Renal pelvis (tissue), 4 donors: Measurements from ENCODE around the gene PCDHA9. TPM values are rescaled to one million over a fixed set of nuclear protein-coding genes. Genes with fewer than 3 reads are reported as not detected.
"Not testable (repeated sequence)": the region's sequence is repeated elsewhere in the genome, so short reads cannot be mapped to it uniquely, and the experiment has no call there.

ENCODE experiments used
- DNase-seq: peaks from one replicate; pipeline ENCODE4 v3.0.0-alpha.2; 2013
- polyA plus RNA-seq, 3 donors: library from polyadenylated mRNA; unstranded; fragments of 120-200 nt; gene quantifications; one replicate each; pipeline ENCODE4 v1.2.1, GENCODE V29; 2013; ENCODE audit not compliant: insufficient read length in 3 of 3

PCDHA9 gene
- polyA plus RNA-seq, 3 donors = 0.03 to 0.08 (median 0.06) TPM

DNA sequence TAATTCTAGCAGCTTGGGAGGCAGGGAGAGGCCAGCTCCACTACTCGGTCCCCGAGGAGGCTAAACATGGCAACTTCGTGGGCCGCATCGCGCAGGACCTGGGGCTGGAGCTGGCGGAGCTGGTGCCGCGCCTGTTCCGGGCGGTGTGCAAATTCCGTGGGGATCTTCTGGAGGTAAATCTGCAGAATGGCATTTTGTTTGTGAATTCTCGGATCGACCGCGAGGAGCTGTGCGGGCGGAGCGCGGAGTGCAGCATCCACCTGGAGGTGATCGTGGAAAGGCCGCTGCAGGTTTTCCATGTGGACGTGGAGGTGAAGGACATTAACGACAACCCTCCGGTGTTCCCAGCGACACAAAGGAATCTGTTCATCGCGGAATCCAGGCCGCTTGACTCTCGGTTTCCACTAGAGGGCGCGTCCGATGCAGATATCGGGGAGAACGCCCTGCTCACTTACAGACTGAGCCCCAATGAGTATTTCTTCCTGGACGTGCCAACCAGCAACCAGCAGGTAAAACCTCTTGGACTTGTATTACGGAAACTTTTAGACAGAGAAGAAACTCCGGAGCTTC, 13.7 kb upstream of the PCDHA9 start:
- not testable (repeated sequence) for DNase-seq

DNA sequence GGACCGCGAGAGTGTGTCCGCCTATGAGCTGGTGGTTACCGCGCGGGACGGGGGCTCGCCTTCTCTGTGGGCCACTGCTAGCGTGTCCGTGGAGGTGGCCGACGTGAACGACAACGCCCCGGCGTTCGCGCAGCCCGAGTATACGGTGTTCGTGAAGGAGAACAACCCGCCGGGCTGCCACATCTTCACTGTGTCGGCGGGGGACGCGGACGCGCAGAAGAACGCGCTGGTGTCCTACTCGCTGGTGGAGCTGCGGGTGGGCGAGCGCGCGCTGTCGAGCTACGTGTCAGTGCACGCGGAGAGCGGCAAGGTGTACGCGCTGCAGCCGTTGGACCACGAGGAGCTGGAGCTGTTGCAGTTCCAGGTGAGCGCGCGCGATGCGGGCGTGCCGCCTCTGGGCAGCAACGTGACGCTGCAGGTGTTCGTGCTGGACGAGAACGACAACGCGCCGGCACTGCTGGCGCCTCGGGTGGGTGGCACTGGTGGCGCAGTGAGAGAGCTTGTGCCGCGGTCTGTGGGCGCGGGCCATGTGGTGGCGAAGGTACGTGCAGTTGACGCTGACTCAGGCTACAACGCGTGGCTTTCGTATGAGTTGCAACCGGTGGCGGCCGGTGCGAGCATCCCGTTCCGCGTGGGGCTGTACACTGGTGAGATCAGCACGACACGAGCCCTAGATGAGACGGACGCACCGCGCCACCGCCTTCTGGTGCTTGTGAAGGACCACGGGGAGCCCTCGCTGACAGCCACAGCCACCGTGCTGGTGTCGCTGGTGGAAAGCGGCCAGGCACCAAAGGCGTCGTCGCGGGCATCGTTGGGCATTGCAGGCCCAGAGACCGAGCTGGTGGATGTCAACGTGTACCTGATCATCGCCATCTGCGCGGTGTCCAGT, 12.3 kb upstream of the PCDHA9 start:
- no peak for DNase-seq

DNA sequence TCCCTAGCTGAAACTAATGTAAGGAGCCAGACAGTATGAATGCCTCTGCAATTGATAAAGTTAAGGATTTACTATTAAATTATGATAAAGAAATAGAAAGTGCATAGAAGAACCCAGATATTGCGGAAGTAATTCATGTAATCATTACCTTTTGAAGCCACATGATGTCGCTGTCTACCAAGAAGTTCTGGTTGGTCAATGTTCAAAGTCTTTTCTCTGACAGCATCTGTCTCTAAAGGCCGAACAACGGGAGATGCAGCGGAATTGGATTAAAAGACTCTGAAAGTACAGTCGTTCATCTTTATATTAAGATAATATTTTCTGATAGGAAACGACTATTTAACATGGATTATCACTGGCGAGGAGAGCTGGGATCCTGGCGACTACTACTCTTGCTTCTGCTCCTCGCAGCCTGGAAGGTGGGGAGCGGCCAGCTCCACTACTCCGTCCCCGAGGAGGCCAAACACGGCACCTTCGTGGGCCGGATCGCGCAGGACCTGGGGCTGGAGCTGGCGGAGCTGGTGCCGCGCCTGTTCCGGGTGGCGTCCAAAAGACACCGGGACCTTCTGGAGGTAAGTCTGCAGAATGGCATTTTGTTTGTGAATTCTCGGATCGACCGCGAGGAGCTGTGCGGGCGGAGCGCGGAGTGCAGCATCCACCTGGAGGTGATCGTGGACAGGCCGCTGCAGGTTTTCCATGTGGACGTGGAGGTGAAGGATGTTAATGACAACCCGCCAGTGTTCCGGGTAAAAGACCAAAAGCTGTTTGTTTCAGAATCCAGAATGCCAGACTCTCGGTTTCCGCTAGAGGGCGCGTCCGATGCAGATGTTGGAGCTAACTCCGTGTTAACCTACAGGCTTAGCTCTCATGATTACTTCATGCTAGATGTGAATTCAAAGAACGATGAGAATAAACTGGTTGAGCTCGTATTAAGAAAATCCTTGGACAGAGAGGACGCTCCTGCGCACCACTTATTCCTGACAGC, 6.9 kb upstream of the PCDHA9 start, which contains the start of gene PCDHA8:
Gene PCDHA8, plus strand, starts transcription at position 210 of the 985 bp plus-strand sequence. Its CDS starts 135 bp downstream, at position 345.
- no peak for DNase-seq

DNA sequence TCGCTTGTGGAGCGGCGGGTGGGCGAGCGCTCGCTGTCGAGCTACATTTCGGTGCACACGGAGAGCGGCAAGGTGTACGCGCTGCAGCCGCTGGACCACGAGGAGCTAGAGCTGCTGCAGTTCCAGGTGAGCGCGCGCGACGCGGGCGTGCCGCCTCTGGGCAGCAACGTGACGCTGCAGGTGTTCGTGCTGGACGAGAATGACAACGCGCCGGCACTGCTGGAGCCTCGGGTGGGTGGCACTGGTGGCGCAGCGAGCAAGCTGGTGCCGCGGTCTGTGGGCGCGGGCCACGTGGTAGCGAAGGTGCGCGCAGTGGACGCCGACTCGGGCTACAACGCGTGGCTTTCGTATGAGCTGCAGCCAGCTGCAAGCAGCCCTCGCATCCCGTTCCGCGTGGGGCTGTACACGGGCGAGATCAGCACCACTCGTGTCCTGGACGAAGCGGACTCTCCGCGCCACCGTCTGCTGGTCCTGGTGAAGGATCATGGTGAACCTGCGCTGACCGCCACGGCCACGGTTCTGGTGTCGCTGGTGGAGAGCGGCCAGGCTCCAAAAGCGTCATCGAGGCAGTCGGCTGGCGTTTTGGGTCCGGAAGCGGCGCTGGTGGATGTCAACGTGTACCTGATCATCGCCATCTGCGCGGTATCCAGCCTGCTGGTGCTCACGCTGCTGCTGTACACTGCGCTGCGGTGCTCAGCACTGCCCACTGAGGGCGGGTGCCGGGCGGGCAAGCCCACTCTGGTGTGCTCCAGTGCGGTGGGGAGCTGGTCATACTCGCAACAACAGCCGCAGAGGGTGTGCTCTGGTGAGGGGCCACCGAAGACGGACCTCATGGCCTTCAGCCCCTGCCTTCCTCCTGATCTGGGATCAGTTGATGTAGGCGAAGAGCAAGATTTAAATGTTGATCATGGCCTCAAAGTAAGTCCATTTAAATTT, 5.1 kb upstream of the PCDHA9 start:
- no peak for DNase-seq

DNA sequence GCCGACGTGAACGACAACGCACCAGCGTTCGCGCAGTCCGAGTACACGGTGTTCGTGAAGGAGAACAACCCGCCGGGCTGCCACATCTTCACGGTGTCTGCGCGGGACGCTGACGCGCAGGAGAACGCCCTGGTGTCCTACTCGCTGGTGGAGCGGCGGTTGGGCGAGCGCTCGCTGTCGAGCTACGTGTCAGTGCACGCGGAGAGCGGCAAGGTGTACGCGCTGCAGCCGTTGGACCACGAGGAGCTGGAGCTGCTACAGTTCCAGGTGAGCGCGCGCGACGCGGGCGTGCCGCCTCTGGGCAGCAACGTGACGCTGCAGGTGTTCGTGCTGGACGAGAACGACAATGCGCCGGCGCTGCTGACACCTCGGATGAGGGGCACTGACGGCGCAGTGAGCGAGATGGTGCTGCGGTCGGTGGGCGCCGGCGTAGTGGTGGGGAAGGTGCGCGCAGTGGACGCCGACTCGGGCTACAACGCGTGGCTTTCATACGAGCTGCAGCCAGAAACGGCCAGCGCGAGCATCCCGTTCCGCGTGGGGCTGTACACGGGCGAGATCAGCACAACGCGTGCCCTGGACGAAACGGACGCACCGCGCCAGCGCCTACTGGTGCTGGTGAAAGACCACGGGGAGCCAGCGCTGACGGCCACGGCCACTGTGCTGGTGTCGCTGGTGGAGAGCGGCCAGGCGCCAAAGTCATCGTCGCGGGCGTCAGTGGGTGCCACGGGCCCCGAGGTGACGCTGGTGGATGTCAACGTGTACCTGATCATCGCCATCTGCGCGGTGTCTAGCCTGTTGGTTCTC, 1.9 kb downstream of the PCDHA9 start:
- not testable (repeated sequence) for DNase-seq

DNA sequence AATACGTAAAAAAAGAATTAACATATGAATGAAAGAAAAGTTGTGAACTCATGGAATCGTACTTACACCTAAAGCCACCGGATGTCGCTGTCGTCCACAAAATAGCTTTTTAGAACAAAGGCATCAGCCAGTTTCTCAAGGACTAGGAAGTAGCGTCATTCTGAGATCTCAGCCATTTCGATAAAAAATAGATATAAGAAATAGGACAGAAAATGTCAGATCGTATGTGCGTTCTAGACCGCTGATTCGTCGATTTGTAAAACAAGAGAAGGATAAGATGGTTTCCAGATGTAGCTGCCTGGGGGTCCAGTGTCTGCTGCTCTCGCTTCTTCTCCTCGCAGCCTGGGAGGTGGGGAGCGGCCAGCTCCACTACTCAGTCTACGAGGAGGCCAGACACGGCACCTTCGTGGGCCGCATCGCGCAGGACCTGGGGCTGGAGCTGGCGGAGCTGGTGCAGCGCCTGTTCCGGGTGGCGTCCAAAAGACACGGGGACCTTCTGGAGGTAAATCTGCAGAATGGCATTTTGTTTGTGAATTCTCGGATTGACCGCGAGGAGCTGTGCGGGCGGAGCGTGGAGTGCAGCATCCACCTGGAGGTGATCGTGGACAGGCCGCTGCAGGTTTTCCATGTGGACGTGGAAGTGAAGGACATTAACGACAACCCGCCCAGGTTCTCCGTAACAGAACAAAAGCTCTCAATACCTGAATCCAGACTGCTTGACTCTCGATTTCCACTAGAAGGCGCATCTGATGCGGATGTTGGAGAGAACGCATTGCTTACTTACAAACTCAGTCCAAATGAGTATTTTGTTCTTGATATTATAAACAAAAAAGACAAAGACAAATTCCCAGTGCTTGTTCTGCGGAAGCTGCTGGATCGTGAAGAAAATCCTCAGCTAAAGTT, 7.8 kb downstream of the PCDHA9 start, which contains the start of gene PCDHA10:
Gene PCDHA10, plus strand, starts transcription at position 126 of the 903 bp plus-strand sequence. Its CDS starts 152 bp downstream, at position 278.
- peak; percentile 8 for DNase-seq

DNA sequence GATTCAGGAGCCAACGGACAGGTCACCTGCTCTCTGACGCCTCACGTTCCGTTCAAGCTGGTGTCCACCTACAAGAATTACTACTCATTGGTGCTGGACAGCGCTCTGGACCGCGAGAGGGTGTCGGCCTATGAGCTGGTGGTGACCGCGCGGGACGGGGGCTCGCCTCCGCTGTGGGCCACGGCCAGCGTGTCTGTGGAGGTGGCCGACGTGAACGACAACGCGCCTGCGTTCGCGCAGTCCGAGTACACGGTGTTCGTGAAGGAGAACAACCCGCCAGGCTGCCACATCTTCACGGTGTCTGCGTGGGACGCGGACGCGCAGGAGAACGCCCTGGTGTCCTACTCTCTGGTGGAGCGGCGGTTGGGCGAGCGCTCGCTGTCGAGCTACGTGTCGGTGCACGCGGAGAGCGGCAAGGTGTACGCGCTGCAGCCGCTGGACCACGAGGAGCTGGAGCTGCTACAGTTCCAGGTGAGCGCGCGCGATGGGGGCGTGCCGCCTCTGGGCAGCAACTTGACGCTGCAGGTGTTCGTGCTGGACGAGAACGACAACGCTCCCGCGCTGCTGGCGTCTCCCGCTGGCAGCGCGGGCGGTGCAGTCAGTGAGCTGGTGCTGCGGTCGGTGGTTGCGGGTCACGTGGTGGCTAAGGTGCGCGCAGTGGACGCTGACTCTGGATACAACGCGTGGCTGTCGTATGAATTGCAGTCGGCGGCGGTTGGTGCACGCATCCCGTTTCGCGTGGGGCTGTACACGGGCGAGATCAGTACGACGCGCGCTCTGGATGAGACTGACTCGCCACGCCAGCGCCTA, 9.2 kb downstream of the PCDHA9 start:
- no peak for DNase-seq

DNA sequence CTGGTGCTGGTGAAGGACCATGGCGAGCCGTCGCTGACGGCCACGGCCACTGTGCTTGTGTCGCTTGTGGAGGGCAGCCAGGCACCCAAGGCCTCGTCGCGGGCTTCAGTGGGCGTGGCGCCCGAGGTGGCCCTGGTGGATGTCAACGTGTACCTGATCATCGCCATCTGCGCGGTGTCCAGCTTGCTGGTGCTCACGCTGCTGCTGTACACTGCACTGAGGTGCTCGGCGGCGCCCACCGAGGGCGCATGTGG, 9.7 kb downstream of the PCDHA9 start:
- no peak for DNase-seq

DNA sequence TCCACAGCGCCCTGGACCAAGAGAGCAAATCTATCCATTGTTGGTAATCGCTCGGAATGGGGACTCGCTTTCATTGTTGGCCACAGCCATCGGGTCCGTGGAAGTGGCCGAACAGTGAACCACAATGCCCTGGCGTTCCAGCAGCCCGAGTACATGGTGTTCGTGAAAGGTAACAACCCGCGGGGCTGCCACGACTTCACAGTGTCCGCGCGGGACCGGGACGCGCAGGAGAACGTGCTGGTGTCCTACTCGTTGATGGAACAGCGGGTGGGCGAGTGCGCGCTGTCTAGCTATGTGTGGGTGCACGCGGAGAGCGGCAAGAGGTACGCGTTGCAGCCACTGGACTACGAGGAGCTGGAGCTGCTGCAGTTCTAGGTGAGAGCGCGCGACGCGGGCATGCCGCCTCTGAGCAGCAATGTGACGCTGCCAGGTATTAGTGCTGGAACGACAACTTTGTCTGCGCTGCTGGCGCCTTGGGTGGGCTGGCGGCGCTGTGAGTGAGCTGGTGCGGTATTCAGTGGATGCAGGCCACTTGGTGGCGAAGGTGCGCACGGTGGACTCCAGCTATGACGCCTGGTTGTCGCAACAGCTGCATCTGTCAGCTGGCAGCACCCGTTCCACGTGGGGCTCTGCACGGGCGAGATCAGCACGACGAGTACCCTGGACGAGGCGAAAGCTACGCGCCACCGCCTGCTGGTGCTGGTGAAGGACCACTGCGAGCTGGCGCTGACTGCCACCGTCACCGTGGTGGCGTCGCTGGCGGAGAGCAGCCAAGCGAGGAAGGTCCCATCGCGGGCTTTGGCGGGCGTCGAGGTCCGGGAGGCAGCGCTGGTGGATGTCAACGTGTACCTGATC, 14.5 kb downstream of the PCDHA9 start:
- no peak for DNase-seq

DNA sequence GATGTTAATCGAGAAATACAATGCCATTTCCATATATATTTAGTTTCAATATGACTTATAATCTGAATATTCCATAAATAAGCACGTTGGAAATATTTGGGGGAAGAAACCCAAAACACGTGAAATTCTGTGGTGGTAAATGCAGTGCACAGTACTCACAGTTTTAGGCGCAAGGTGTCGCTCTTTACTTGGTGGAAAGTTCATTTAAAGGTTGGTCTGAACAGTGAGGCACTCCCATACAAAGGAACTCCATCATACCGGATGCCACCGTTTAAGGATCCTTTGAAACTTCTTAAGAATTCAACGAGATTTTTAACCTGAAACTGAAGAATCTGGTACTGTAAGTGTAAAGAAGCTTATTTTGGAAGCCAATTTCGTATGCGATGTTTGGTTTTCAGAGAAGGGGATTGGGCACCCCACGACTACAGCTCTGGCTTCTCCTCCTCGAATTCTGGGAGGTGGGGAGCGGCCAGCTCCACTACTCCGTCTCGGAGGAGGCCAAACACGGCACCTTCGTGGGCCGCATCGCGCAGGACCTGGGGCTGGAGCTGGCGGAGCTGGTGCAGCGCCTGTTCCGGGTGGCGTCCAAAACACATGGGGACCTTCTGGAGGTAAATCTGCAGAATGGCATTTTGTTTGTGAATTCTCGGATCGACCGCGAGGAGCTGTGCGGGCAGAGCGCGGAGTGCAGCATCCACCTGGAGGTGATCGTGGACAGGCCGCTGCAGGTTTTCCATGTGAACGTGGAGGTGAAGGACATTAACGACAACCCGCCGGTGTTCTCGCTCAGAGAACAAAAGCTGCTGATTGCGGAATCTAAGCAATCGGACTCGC, 20.8 kb downstream of the PCDHA9 start, which contains the start of gene PCDHA11:
Gene PCDHA11, plus strand, starts transcription at position 237 of the 834 bp plus-strand sequence. Its CDS starts 147 bp downstream, at position 384.
- DNase-seq = peak; percentile 1

DNA sequence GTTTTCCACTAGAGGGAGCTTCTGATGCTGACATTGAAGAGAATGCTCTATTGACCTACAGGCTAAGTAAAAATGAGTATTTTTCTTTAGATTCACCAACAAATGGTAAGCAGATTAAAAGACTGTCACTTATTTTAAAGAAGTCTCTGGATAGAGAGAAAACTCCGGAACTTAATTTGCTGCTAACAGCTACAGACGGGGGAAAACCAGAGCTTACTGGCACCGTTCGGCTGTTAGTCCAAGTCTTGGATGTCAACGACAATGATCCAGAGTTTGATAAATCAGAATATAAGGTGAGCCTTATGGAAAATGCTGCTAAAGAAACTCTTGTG, 21.3 kb downstream of the PCDHA9 start:
- no peak for DNase-seq

DNA sequence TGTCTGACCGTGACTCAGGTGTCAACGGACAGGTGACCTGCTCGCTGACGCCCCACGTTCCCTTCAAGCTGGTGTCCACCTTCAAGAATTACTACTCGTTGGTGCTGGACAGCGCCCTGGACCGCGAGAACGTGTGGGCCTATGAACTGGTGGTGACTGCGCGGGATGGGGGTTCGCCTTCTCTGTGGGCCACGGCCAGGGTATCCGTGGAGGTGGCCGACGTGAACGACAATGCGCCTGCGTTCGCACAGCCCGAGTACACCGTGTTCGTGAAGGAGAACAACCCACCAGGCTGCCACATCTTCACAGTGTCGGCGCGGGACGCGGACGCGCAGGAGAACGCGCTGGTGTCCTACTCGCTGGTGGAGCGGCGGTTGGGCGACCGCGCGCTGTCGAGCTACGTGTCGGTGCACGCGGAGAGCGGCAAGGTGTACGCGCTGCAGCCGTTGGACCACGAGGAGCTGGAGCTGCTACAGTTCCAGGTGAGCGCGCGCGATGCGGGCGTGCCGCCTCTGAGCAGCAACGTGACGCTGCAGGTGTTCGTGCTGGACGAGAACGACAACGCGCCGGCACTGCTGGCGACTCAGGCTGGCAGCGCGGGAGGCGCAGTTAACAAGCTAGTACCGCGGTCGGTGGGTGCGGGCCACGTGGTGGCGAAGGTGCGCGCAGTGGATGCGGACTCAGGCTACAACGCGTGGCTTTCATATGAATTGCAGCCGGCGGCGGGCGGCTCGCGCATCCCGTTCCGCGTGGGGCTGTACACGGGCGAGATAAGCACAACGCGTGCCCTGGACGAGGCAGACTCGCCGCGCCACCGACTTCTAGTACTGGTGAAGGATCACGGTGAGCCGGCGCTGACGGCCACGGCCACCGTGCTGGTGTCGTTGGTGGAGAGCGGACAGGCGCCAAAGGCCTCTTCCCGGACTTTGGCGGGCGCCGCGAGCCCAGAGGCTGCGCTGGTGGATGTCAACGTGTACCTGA, 22.3 kb downstream of the PCDHA9 start:
- DNase-seq = no peak

DNA sequence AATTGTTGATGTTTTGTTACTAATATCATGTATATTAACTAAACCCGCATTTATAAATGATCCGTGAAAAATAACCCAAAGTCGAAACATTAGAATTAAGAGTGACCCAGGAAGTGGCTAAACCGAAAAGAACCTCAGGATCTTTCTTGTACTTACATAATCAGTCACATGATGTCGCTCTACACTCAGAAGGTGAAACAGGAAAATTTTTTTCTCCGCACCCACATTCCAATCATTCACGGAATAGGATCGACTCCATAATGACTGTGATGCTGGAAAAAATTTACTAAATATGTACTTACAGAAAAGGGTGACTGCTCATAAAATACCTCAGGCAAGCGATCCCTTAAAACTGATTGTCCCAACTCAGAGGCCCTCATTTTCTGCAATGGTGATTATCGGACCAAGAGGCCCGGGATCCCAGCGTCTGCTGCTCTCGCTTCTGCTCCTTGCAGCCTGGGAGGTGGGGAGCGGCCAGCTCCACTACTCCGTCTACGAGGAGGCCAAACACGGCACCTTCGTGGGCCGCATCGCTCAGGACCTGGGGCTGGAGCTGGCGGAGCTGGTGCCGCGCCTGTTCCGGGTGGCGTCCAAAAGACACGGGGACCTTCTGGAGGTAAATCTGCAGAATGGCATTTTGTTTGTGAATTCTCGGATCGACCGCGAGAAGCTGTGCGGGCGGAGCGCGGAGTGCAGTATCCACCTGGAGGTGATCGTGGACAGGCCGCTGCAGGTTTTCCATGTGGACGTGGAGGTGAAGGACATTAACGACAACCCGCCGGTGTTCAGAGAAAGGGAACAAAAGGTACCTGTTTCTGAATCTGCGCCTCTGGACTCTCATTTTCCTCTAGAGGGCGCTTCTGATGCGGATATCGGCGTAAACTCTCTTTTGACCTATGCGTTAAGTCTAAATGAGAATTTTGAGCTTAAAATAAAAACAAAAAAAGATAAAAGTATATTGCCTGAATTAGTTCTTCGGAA, 27.2 kb downstream of the PCDHA9 start, which contains the start of gene PCDHA12:
Gene PCDHA12, plus strand, starts transcription at position 224 of the 981 bp plus-strand sequence. Its CDS starts 165 bp downstream, at position 389.
- no peak for DNase-seq
